K562 (cell line): ENCODE measurements around the gene CCDC158. TPM values are rescaled to one million over a fixed set of nuclear protein-coding genes. Genes with fewer than 3 reads are reported as not detected.

ENCODE experiments used
- CBFB ChIP-seq: sonication (generic); formaldehyde crosslinking; IDR thresholded peaks from 2 replicates; pipeline ENCODE4 v1.4.0; 2020; ENCODE audit warnings: mild to moderate bottlenecking, missing genetic modification reagents
- E2F6 ChIP-seq, 2 experiments: IDR thresholded peaks; 2 replicates each; pipeline ENCODE4 v1.6.1; 2011; ENCODE audit warnings: borderline replicate concordance in 1 of 2, control low read depth in 1 of 2, low read depth in 1 of 2, low read length in 1 of 2, mild to moderate bottlenecking in 1 of 2, mixed read lengths in 1 of 2, moderate library complexity in 1 of 2; ENCODE audit not compliant: insufficient read depth in 1 of 2, insufficient read length in 1 of 2, poor library complexity in 1 of 2, severe bottlenecking in 1 of 2; ENCODE audit errors: extremely low read depth in 1 of 2
- LCOR ChIP-seq: sonication (generic); formaldehyde crosslinking; IDR thresholded peaks from 2 replicates; pipeline ENCODE4 v1.8.0; 2022; ENCODE audit warnings: mild to moderate bottlenecking, missing genetic modification reagents
- MCM3 ChIP-seq: fragments of 450-650 bp; IDR thresholded peaks from 2 replicates; pipeline ENCODE4 v1.6.1; 2016
- MEIS2 ChIP-seq: fragments of 450-650 bp; IDR thresholded peaks from 2 replicates; pipeline ENCODE4 v1.6.1; 2014; ENCODE audit warnings: mild to moderate bottlenecking; ENCODE audit not compliant: partially characterized antibody
- NFE2L1 ChIP-seq: fragments of 450-650 bp; IDR thresholded peaks from 2 replicates; pipeline ENCODE4 v1.6.1; 2016; ENCODE audit warnings: missing genetic modification characterization, low read depth, mild to moderate bottlenecking, missing compliant biosample characterization, moderate library complexity, borderline replicate concordance
- NKRF ChIP-seq: fragments of 450-650 bp; IDR thresholded peaks from 2 replicates; pipeline ENCODE4 v1.6.1; 2016; ENCODE audit warnings: borderline replicate concordance
- RCOR1 ChIP-seq, 2 experiments: IDR thresholded peaks; 2 replicates each; pipeline ENCODE4 v1.6.1; 2012; ENCODE audit warnings: low read depth in 2 of 2, low read length in 2 of 2, borderline replicate concordance in 1 of 2, improper control_type of control experiment in 1 of 2
- RREB1 ChIP-seq: fragments of 250-450 bp; sonication (Bioruptor Pico); IDR thresholded peaks from 2 replicates; pipeline ENCODE4 v1.4.0; 2020
- SAFB ChIP-seq: fragments of 200-400 bp; formaldehyde crosslinking; IDR thresholded peaks from 2 replicates; pipeline ENCODE4 v1.6.1; 2017; ENCODE audit warnings: low read depth, low read length, borderline replicate concordance
- STAG1 ChIP-seq: sonication (generic); formaldehyde crosslinking; IDR thresholded peaks from 2 replicates; pipeline ENCODE4 v1.5.0; 2020; ENCODE audit warnings: missing genetic modification reagents, borderline replicate concordance
- ZFP36 ChIP-seq: fragments of 150-350 bp; IDR thresholded peaks from 2 replicates; pipeline ENCODE4 v1.6.1; 2018; ENCODE audit warnings: low read length, low read depth; ENCODE audit not compliant: partially characterized antibody
- ZNF146 ChIP-seq: IDR thresholded peaks from one replicate; pipeline ENCODE4 v1.6.1; 2018; ENCODE audit warnings: missing compliant biosample characterization; ENCODE audit not compliant: unreplicated experiment
- ZNF197 ChIP-seq: fragments of 200-800 bp; sonication (Bioruptor generic); IDR thresholded peaks from 2 replicates; pipeline ENCODE4 v1.6.1; 2016; ENCODE audit warnings: low read depth, missing genetic modification characterization, missing compliant biosample characterization
- ZNF398 ChIP-seq: fragments of 250-450 bp; sonication (Bioruptor Pico); IDR thresholded peaks from 2 replicates; pipeline ENCODE4 v1.8.0; 2021; ENCODE audit warnings: moderate library complexity, mild to moderate bottlenecking, inconsistent platforms
- ZNF589 ChIP-seq: fragments of 200-800 bp; sonication (Bioruptor generic); IDR thresholded peaks from 2 replicates; pipeline ENCODE4 v1.6.1; 2016; ENCODE audit warnings: low read depth, missing genetic modification characterization, missing compliant biosample characterization
- polyA plus RNA-seq, 8 experiments: library from polyadenylated mRNA; depleted of rRNA in 4 of 8; stranded (reverse) in 5 of 8; unstranded in 3 of 8; fragments of >200 nt; fragmentation: Nextera tagmentation in 2 of 8; fragmentation: Illumina TruSeq in 1 of 8; extraction: Ambion mirVana in 2 of 8; extraction: Trizol in 1 of 8; gene quantifications; 2 replicates each; pipeline versions ENCODE4 v1.2.1 to v1.2.3, GENCODE V29; 2011 to 2014; ENCODE audit warnings: inconsistent platforms in 1 of 8, missing spikeins in 1 of 8
- total RNA-seq, 7 experiments: library from RNA; depleted of rRNA in 6 of 7; stranded (reverse); fragments of >200 nt in 6 of 7; fragmentation: Illumina TruSeq in 2 of 7; extraction: Trizol in 2 of 7; gene quantifications; 2 replicates each; pipeline versions ENCODE4 v1.2.1 to v1.2.3, GENCODE V29; 2011 to 2021; ENCODE audit warnings: low replicate concordance in 1 of 7

CCDC158 gene
- total and polyA plus RNA-seq, 9 of the 15 experiments (the other 6 are each of a cell fraction or from before 2014, with no cell fraction given): not detected

- no peak for TF ChIP-seq RREB1 (CRISPR knock-in tag)
- peak; percentile 90 for TF ChIP-seq CBFB
- no peak for TF ChIP-seq ZNF197
- no peak for TF ChIP-seq SAFB
- no peak for TF ChIP-seq LCOR
- no peak for TF ChIP-seq E2F6 (IDR thresholded peaks at IDR 0.05; ENCODE audit: borderline replicate concordance in 1 of 2, extremely low read depth in 1 of 2, insufficient read depth in 1 of 2, insufficient read length in 1 of 2, low read depth in 1 of 2, low read length in 1 of 2, poor library complexity in 1 of 2, severe bottlenecking in 1 of 2)
- no peak for TF ChIP-seq NKRF
- peak in 1 of 2 experiments; percentile 86; a peak in 2 of 4 replicates for TF ChIP-seq RCOR1 (IDR thresholded peaks at IDR 0.05; ENCODE audit: borderline replicate concordance in 1 of 2, low read depth in 2 of 2, low read length in 2 of 2)
- no peak for TF ChIP-seq ZNF398 (CRISPR knock-in tag)
- TF ChIP-seq ZNF589 (CRISPR knock-in tag): peak; percentile 77; the same call in 1 of the 2 replicates
- TF ChIP-seq ZFP36: no peak
- TF ChIP-seq MCM3: no peak
- peak; percentile 96 for TF ChIP-seq MEIS2
- no peak for TF ChIP-seq STAG1 (CRISPR knock-in tag)
- no peak for TF ChIP-seq NFE2L1 (tag)
- no peak for TF ChIP-seq ZNF146 (CRISPR knock-in tag)
These were observed 119.7 kb downstream of the CCDC158 start (continued) for GRCh38 chr4:76301068-76301774.
